GM12864 (cell line): ENCODE data around the gene PIGQ.

ENCODE experiments used
- DNase-seq: peaks from one replicate; pipeline ENCODE4 v3.0.0-alpha.2; 2011; ENCODE audit warnings: low read depth
- H3K4me3 ChIP-seq: 2 replicates; pipeline ENCODE4 v1.5.1; 2011; ENCODE audit warnings: mild to moderate bottlenecking, low read depth, low read length, control low read depth
- TF ChIP-seq, protein P1 (sequence below): IDR thresholded peaks from 2 replicates; pipeline ENCODE4 v1.5.1; 2011; ENCODE audit warnings: low read depth, mild to moderate bottlenecking, moderate library complexity, low read length, control low read depth, inconsistent platforms; ENCODE audit errors: missing control alignments

The PIGQ gene

DNA sequence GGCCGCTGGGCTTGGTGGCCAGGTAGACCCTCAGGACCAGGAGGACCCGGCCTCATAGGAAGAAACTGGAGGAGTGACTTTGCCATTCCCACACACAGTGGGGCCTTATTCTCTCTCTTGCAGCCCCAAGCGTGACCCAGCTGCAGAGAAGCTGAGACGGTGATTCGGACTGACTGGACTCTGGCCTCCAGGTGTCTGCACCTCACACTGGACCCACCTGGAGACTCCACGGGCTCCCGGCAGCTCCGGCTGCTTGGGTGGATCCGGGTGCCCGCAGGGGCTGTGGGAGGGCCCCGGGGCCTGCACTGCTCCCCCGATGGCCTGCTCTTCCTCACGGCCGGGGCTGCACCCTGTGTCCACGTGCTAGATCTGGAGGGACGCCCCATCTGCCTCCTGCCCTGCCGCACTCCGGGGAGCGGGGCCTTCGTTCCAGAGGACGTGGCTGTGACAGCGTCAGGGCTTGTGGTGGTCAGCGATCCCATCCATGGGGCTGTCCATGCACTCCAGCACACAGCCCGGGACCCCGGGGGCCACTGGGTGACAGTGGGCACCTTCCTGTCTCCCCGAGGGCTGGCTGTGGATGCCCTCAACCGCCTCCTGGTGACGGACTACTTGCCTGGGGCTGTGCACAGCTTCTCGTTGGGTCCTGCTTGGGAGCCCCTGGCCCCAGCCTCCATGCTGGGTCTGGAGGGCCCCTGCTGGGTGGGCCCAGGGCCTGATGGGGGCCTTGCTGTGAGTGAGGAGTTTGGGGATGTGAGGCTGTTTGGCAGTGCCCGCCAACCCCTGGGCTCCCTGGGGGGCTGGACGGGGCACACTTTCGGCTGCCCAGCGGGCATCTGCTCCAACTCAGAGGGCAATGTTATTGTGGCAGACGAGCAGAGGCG, 2.2 kb upstream of the PIGQ start:
- TF ChIP-seq, protein P1, sequence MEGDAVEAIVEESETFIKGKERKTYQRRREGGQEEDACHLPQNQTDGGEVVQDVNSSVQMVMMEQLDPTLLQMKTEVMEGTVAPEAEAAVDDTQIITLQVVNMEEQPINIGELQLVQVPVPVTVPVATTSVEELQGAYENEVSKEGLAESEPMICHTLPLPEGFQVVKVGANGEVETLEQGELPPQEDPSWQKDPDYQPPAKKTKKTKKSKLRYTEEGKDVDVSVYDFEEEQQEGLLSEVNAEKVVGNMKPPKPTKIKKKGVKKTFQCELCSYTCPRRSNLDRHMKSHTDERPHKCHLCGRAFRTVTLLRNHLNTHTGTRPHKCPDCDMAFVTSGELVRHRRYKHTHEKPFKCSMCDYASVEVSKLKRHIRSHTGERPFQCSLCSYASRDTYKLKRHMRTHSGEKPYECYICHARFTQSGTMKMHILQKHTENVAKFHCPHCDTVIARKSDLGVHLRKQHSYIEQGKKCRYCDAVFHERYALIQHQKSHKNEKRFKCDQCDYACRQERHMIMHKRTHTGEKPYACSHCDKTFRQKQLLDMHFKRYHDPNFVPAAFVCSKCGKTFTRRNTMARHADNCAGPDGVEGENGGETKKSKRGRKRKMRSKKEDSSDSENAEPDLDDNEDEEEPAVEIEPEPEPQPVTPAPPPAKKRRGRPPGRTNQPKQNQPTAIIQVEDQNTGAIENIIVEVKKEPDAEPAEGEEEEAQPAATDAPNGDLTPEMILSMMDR = no peak
- no peak for DNase-seq
- H3K4me3 ChIP-seq = no peak overlapping the region

DNA sequence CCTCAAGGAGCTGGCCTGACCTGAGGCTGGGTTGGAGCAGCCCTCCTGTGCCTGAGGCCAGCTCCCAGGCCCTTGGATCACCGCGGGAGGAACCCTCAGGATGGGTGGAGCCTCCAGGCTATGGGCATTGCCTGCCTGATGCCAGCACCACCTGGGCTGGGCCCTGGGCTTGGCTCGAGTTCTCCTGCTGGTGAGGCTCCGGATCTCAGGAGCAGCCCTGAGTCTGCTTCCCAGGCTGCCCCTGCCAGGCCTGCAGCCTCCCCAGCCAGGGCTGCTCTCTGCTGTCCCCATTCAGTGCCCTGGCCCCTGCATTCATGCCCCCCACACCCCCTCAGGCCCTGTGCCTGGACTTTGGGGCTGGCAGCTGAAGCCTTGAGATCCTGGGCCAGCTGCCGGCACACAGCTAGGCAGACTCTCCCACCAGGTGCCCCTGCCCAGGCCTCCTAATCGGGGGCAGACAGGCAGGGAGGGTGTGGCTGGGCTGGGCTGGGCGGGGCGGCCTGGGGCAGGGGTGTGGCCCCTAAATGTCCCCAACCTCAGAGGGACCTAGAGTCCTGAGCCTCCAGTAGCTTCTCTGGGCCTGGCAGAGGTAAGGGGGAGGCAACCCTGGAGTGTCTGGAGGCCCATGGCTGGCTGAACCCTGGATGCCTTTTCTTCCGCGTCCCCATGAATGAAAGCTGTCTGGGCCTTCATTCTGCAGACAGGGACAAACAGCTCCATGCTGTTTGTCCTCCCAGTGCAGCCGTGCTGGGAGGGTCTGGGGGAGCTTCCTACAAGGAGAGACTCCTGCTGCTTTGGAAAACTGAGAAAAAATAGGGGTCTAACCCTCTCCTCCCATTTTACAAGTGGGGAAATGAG, 1.1 kb upstream of the PIGQ start:
- DNase-seq = no peak
- no peak overlapping the region for H3K4me3 ChIP-seq
- TF ChIP-seq, protein P1 = no peak

DNA sequence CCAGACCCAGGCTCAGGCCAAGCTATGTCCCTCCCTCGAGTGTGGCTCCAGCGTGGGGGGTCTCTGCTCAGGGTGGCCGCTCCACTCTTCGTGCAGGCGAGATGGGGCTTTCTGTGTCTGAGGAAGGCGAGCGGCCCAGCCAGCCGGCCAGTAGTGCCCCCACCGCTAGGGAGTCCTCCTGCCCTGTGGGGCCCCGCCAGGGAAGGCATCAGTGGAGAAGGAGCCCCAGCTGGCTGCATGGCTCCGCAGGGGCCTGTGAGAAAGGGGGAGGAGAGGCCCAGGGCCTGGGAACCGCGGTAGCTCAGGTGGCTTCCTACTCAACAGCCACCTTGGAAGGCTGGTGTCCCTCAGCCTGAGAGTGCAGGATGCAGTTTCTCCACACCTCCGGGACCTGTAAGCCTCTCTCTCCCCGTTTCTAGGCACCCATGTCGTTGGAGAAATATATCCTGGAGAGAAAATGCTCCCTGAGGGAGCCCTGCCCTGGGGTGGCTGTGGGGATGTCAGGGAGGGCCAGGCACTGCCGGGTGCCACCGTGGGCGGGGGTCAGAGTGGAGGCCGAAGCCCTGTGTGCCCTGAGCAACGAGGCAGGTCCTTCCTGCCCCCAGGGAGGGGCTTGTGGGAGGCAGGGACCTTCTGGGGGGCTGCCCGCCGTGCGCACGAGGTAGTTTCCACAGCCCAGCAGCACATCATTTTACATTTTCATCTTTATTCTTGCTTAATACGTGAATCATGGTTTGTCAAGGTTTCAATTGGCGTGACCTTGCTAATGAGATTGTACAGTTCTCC, 3.3 kb downstream of the PIGQ start:
- TF ChIP-seq, protein P1 = no peak
- no peak overlapping the region for H3K4me3 ChIP-seq
- DNase-seq = no peak

DNA sequence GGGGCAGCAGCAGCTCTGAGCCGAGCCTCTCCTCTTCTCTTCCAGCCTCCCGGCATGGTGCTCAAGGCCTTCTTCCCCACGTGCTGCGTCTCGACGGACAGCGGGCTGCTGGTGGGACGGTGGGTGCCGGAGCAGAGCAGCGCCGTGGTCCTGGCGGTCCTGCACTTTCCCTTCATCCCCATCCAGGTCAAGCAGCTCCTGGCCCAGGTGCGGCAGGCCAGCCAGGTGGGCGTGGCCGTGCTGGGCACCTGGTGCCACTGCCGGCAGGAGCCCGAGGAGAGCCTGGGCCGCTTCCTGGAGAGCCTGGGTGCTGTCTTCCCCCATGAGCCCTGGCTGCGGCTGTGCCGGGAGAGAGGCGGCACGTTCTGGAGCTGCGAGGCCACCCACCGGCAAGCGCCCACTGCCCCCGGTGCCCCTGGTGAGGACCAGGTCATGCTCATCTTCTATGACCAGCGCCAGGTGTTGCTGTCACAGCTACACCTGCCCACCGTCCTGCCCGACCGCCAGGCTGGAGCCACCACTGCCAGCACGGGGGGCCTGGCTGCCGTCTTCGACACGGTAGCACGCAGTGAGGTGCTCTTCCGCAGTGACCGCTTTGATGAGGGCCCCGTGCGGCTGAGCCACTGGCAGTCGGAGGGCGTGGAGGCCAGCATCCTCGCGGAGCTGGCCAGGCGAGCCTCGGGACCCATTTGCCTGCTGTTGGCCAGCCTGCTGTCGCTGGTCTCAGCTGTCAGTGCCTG, 4.4 kb downstream of the PIGQ start:
- TF ChIP-seq, protein P1 = no peak

DNA sequence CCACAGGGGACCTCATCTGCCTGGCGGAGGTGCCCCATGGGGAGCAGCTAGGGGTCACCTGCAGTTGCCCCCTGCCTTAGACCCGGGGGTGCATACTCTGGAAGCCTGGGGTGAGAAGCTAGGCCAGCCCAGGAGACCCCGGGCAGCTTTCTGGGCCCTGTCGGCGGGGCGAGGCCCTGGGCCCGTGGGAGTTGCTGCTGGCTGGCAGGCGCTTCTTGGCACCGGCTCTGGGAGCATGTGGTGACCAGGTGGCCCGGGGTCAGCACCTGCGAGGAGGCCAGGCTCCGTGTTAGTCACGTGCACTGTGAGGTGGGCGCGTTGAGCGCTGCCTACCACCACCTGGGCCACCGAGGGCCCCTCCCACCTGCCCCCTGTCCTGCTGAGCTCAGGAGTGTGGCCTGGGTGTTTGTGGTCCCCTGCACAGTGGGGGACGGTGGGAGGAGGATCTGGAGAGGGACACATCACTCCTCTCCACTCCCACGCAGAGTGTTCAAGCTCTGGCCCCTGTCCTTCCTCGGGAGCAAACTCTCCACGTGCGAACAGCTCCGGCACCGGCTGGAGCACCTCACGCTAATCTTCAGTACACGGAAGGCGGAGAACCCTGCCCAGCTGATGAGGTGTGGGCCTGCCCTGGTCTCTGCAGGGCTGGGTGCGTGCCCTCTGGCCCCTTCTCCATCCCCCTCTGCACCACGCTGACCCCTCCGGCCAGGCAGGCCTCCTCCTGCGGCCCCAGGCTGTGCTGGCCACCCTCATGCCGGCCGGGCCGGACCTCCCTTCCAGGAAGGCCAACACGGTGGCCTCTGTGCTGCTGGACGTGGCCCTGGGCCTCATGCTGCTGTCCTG, 5.8 kb downstream of the PIGQ start:
- no peak for DNase-seq
- no peak overlapping the region for H3K4me3 ChIP-seq
- TF ChIP-seq, protein P1 = no peak

More for the DNA sequence above, 4.4 kb downstream of the PIGQ start:
- no peak for DNase-seq
- H3K4me3 ChIP-seq = no peak overlapping the region
